Liver (tissue), 9 donors: ENCODE results near the gene ZRANB1. TPM values are rescaled to one million over a fixed set of nuclear protein-coding genes. Genes with fewer than 3 reads are reported as not detected.

Experiments used
- DNase-seq: peaks from one replicate; pipeline ENCODE4 v3.0.0-alpha.2; 2017; ENCODE audit warnings: low spot score
- H3K27ac ChIP-seq, 2 donors: one replicate each; pipeline ENCODE4 v1.7.0; 2013; ENCODE audit warnings: inconsistent platforms in 2 of 2, low read length in 2 of 2, control low read depth in 1 of 2, low read depth in 1 of 2, mild to moderate bottlenecking in 1 of 2
- H3K27me3 ChIP-seq, 4 donors: one replicate each; pipeline versions ENCODE4 v1.6.1 to v1.7.0; 2013; ENCODE audit warnings: low read length in 3 of 4, inconsistent platforms in 1 of 4, mild to moderate bottlenecking in 1 of 4, moderate library complexity in 1 of 4; ENCODE audit not compliant: control insufficient read depth in 4 of 4, insufficient read depth in 4 of 4
- H3K36me3 ChIP-seq, 4 donors: one replicate each; pipeline versions ENCODE4 v1.6.1 to v1.7.0; 2013; ENCODE audit warnings: low read length in 3 of 4, mild to moderate bottlenecking in 3 of 4, low read depth in 1 of 4, moderate library complexity in 1 of 4; ENCODE audit not compliant: control insufficient read depth in 4 of 4, insufficient read depth in 3 of 4
- H3K4me1 ChIP-seq, 4 donors: one replicate each; pipeline versions ENCODE4 v1.6.1 to v1.7.0; 2013; ENCODE audit warnings: low read length in 3 of 4, mild to moderate bottlenecking in 3 of 4, moderate library complexity in 1 of 4; ENCODE audit not compliant: control insufficient read depth in 4 of 4, insufficient read depth in 4 of 4
- H3K4me3 ChIP-seq, 3 donors: one replicate each; pipeline versions ENCODE4 v1.6.1 to v1.7.0; 2013; ENCODE audit warnings: low read length in 3 of 3, control low read depth in 1 of 3, low read depth in 1 of 3, mild to moderate bottlenecking in 1 of 3
- H3K9ac ChIP-seq, 2 donors: one replicate each; pipeline ENCODE4 v1.7.0; 2013; ENCODE audit warnings: low read length in 2 of 2, mild to moderate bottlenecking in 2 of 2, moderate library complexity in 2 of 2, control low read depth in 1 of 2, low read depth in 1 of 2
- H3K9me3 ChIP-seq, 4 donors: one replicate each; pipeline versions ENCODE4 v1.6.1 to v1.7.0; 2013; ENCODE audit warnings: low read length in 3 of 4; ENCODE audit not compliant: control insufficient read depth in 4 of 4
- ATF3 ChIP-seq: IDR thresholded peaks from 2 replicates; pipeline ENCODE4 v1.6.1; 2016; ENCODE audit warnings: antibody characterized with exemption
- CTCF ChIP-seq: fragments of 150-350 bp; IDR thresholded peaks from 2 replicates; pipeline ENCODE4 v1.5.1; 2017; ENCODE audit warnings: improper control_type of control experiment, low read depth, low read length; ENCODE audit not compliant: missing input control
- FOXA1 ChIP-seq: IDR thresholded peaks from 2 replicates; pipeline ENCODE4 v1.6.1; 2016; ENCODE audit warnings: antibody characterized with exemption
- GABPA ChIP-seq, 2 donors: IDR thresholded peaks in 1 of 2; conservative IDR thresholded peaks in 1 of 2; 2 replicates each; pipeline ENCODE4 v1.6.1; 2016; ENCODE audit warnings: antibody characterized with exemption in 2 of 2, mild to moderate bottlenecking in 1 of 2, moderate library complexity in 1 of 2
- HNF4A ChIP-seq, 2 donors: conservative IDR thresholded peaks; 2 replicates each; pipeline ENCODE4 v1.6.1; 2016; ENCODE audit warnings: antibody characterized with exemption in 2 of 2, mild to moderate bottlenecking in 2 of 2
- HNF4G ChIP-seq: IDR thresholded peaks from 2 replicates; pipeline ENCODE4 v1.6.1; 2016; ENCODE audit warnings: antibody characterized with exemption
- MAX ChIP-seq: IDR thresholded peaks from 2 replicates; pipeline ENCODE4 v1.6.1; 2016; ENCODE audit warnings: antibody characterized with exemption
- NR2F2 ChIP-seq: IDR thresholded peaks from 2 replicates; pipeline ENCODE4 v1.6.1; 2016; ENCODE audit warnings: antibody characterized with exemption
- RAD21 ChIP-seq, 2 donors: IDR thresholded peaks; 2 replicates each; pipeline ENCODE4 v1.6.1; 2016; ENCODE audit warnings: antibody characterized with exemption in 2 of 2, mild to moderate bottlenecking in 2 of 2
- REST ChIP-seq: IDR thresholded peaks from 2 replicates; pipeline ENCODE4 v1.6.1; 2016; ENCODE audit warnings: antibody characterized with exemption, mild to moderate bottlenecking
- ZBTB33 ChIP-seq: IDR thresholded peaks from 2 replicates; pipeline ENCODE4 v1.6.1; 2016; ENCODE audit warnings: antibody characterized with exemption
- WGBS: extraction: QIAGEN DNeasy Blood & Tissue Kit; methylation state at CpG from one replicate; pipeline ENCODE4 v1.1.7; 2013; 5-methylcytosine and 5-hydroxymethylcytosine counted together
- polyA plus RNA-seq, 2 donors: library from polyadenylated mRNA; stranded (reverse) in 1 of 2; unstranded in 1 of 2; fragments of 200-250 nt in 1 of 2; fragments of >200 nt in 1 of 2; fragmentation: Nextera tagmentation in 1 of 2; extraction: Ambion mirVana in 1 of 2; gene quantifications; one replicate each; pipeline versions ENCODE4 v1.2.1 to v1.2.3, GENCODE V29; 2013 to 2015
- total RNA-seq, 2 donors: library from RNA; depleted of rRNA; stranded (reverse); fragments of >200 nt; gene quantifications; one replicate each; pipeline ENCODE4 v1.2.3, GENCODE V29; 2014
- donor health status: healthy.
- donor health status: healthy.
- donor health status: healthy.
- donor health status: healthy.
- donor health status: healthy.

Gene ZRANB1
- total and polyA plus RNA-seq, 4 donors, result 6.2 to 32.5 (median 14.4) TPM

GRCh38 chr10:125020386-125020785 lies 78.5 kb downstream of the ZRANB1 start (continued):
- no peak for TF ChIP-seq ZBTB33

GRCh38 chr10:125020871-125021270 lies 78.9 kb downstream of the ZRANB1 start:
- no peak for DNase-seq
- TF ChIP-seq FOXA1, result no peak
- TF ChIP-seq REST, result no peak
- no peak for TF ChIP-seq GABPA (IDR thresholded peaks at IDR 0.05 in 1 of 2, conservative IDR thresholded peaks at IDR 0.05 in 1 of 2)
- TF ChIP-seq HNF4A (conservative IDR thresholded peaks at IDR 0.05), result no peak
- TF ChIP-seq ATF3, result no peak
- no peak for TF ChIP-seq CTCF
- TF ChIP-seq HNF4G, result no peak
- TF ChIP-seq MAX, result no peak
- no peak for TF ChIP-seq NR2F2
- TF ChIP-seq ZBTB33, result no peak
- TF ChIP-seq RAD21 (IDR thresholded peaks at IDR 0.05), result no peak
- 87% methylated on average over 9 of the region's 9 CpGs for WGBS
- Histone ChIP-seq H3K4me1 (peaks cover 4 to 30% (median 20%) of the 10 kb centered on the region in 4 donors), H3K9me3 (peaks cover 0 to 2% (median 0%) of the 10 kb centered on the region in 4 donors), H3K27me3 (no peaks in the 10 kb centered on the region), H3K36me3 (no peaks in the 10 kb centered on the region), H3K9ac (no peak overlapping the region), H3K27ac (no peak overlapping the region), H3K4me3 (no peak overlapping the region)
